Measurements from ENCODE around the gene ANK3.

Gene ANK3

GRCh38 chr10:60009276-60009675 is 380.4 kb downstream of the ANK3 start:
- no peak for TF ChIP-seq CTCF (conservative IDR thresholded peaks at IDR 0.05; ENCODE audit: low read depth, low read length)
- no peak for DNase-seq (ENCODE audit: low read depth)
- no peak overlapping the region for H3K4me3 ChIP-seq (ENCODE audit: low read length)

- no peak overlapping the region for H3K4me3 ChIP-seq (ENCODE audit: low read length)
- no peak for DNase-seq (ENCODE audit: low read depth)
- no peak for TF ChIP-seq CTCF (conservative IDR thresholded peaks at IDR 0.05; ENCODE audit: low read depth, low read length)
Measured at GRCh38 chr10:60008816-60009215, 380.9 kb downstream of the ANK3 start.

GRCh38 chr10:60006062-60006461 is 383.6 kb downstream of the ANK3 start:
- no peak for DNase-seq (ENCODE audit: low read depth)
- TF ChIP-seq CTCF (conservative IDR thresholded peaks at IDR 0.05; ENCODE audit: low read depth, low read length) = no peak

GRCh38 chr10:60003651-60004523 is 385.8 kb downstream of the ANK3 start:
- no peak overlapping the region for H3K4me3 ChIP-seq (ENCODE audit: low read length)
- no peak for TF ChIP-seq CTCF (conservative IDR thresholded peaks at IDR 0.05; ENCODE audit: low read depth, low read length)
- peak; percentile 46 for DNase-seq (ENCODE audit: low read depth)

More at GRCh38 chr10:60006062-60006461, 383.6 kb downstream of the ANK3 start:
- H3K4me3 ChIP-seq (ENCODE audit: low read length) = no peak overlapping the region

- H3K4me3 ChIP-seq (ENCODE audit: low read length) = no peak overlapping the region
- TF ChIP-seq CTCF (conservative IDR thresholded peaks at IDR 0.05; ENCODE audit: low read depth, low read length) = no peak
- DNase-seq (ENCODE audit: low read depth) = no peak
Measured at GRCh38 chr10:60000747-60001146, 388.9 kb downstream of the ANK3 start.

GRCh38 chr10:59997827-59998525 is 391.7 kb downstream of the ANK3 start:
- no peak overlapping the region for H3K4me3 ChIP-seq (ENCODE audit: low read length)
- no peak for TF ChIP-seq CTCF (conservative IDR thresholded peaks at IDR 0.05; ENCODE audit: low read depth, low read length)
- DNase-seq (ENCODE audit: low read depth) = no peak
